ENCODE measurements around the gene GSG1.

GRCh38 chr12:13041224-13041623 lies 62.2 kb downstream of the GSG1 start:
- TF ChIP-seq POLR2AphosphoS5 (IDR thresholded peaks at IDR 0.05): no peak
- no peak for TF ChIP-seq CTCF (IDR thresholded peaks at IDR 0.05 in 8 of 11, conservative IDR thresholded peaks at IDR 0.05 in 3 of 11)
- TF ChIP-seq POLR2A (IDR thresholded peaks at IDR 0.05): no peak

All from spleen (tissue), 7 donors.